Thyroid gland (tissue), 4 donors: ENCODE measurements around the gene B4GALT3.

Source experiments
- POLR2A ChIP-seq, 2 donors: fragments of 450-650 bp; IDR thresholded peaks; one replicate each; pipeline ENCODE4 v1.6.1; 2017; ENCODE audit warnings: antibody characterized with exemption in 2 of 2, mild to moderate bottlenecking in 2 of 2, moderate library complexity in 1 of 2
- TF ChIP-seq, protein P1 (sequence below), 6 experiments: fragments of 200-600 bp in 3 of 6; fragments of 450-650 bp in 3 of 6; sonication (generic) in 3 of 6; IDR thresholded peaks; one replicate each; pipeline ENCODE4 v1.5.1; 2016 to 2019; ENCODE audit warnings: antibody characterized with exemption in 6 of 6, mild to moderate bottlenecking in 2 of 6, inconsistent platforms in 1 of 6, moderate library complexity in 1 of 6

DNA sequence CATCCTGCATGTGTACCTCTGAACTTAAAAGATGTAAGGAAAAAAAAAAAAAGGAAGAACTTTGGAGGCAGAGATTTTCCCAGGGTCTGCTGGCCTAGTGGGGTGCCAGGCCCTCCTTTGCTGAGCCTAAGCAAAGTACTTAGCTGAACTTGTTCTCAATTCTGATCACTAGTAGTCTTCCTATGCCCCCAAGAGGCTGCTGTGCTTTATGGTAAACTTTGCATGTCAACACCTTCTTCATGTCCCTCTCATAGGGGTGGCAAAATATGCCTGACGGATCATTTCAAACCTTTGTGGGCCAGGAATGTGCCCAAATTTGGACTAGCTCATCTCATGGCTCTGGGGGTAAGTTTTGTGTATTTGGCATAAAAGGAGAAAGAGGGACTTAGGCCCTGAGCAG lies 19.4 kb downstream of the B4GALT3 start:
- TF ChIP-seq, protein P1, sequence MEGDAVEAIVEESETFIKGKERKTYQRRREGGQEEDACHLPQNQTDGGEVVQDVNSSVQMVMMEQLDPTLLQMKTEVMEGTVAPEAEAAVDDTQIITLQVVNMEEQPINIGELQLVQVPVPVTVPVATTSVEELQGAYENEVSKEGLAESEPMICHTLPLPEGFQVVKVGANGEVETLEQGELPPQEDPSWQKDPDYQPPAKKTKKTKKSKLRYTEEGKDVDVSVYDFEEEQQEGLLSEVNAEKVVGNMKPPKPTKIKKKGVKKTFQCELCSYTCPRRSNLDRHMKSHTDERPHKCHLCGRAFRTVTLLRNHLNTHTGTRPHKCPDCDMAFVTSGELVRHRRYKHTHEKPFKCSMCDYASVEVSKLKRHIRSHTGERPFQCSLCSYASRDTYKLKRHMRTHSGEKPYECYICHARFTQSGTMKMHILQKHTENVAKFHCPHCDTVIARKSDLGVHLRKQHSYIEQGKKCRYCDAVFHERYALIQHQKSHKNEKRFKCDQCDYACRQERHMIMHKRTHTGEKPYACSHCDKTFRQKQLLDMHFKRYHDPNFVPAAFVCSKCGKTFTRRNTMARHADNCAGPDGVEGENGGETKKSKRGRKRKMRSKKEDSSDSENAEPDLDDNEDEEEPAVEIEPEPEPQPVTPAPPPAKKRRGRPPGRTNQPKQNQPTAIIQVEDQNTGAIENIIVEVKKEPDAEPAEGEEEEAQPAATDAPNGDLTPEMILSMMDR (IDR thresholded peaks at IDR 0.05) = no peak
- TF ChIP-seq POLR2A (IDR thresholded peaks at IDR 0.05) = no peak
